Calu3 (cell line): ENCODE measurements around the gene ATP6AP1. TPM values are rescaled to one million over a fixed set of nuclear protein-coding genes. Genes with fewer than 3 reads are reported as not detected.

ENCODE experiments used
- BruUV-seq: library from RNA; stranded (reverse); fragments of 400-500 nt; replicated peaks from 2 replicates; lab custom pipeline; 2021; lab: Mats Ljungman, UMichigan
- CTCF ChIA-PET: fragments of 300-600 bp; sonication (Branson Sonifier 250); formaldehyde crosslinking; loops from one replicate; lab custom pipeline; 2022; ENCODE audit warnings: antibody characterized with exemption; lab: Charles Lee
- DNase-seq: peaks from one replicate; pipeline ENCODE4 v3.0.0; 2022
- H3K27ac Mint-ChIP-seq: one replicate; pipeline ENCODE4 v1.8.0; 2022; ENCODE audit warnings: mixed read lengths; ENCODE audit not compliant: unreplicated experiment
- H3K27me3 Mint-ChIP-seq: one replicate; pipeline ENCODE4 v1.8.0; 2022; ENCODE audit warnings: mixed read lengths; ENCODE audit not compliant: unreplicated experiment
- H3K36me3 Mint-ChIP-seq: one replicate; pipeline ENCODE4 v1.8.0; 2022; ENCODE audit warnings: mild to moderate bottlenecking, moderate library complexity, mixed read lengths; ENCODE audit not compliant: insufficient read depth, unreplicated experiment
- H3K4me1 Mint-ChIP-seq: one replicate; pipeline ENCODE4 v1.8.0; 2022; ENCODE audit warnings: mild to moderate bottlenecking, low read depth, mixed read lengths; ENCODE audit not compliant: unreplicated experiment
- H3K4me3 Mint-ChIP-seq: one replicate; pipeline ENCODE4 v1.8.0; 2022; ENCODE audit warnings: mild to moderate bottlenecking, low read depth, moderate library complexity, mixed read lengths; ENCODE audit not compliant: unreplicated experiment
- H3K9me3 Mint-ChIP-seq: one replicate; pipeline ENCODE4 v1.8.0; 2022; ENCODE audit warnings: low read depth, mixed read lengths; ENCODE audit not compliant: unreplicated experiment
- CTCF ChIP-seq: fragments of 200-600 bp; IDR thresholded peaks from one replicate; pipeline ENCODE4 v1.8.0; 2022; ENCODE audit warnings: antibody characterized with exemption; ENCODE audit not compliant: unreplicated experiment
- intact Hi-C: fragments of 100-400 bp; cut with micrococcal nuclease; formaldehyde crosslinking; loops from one replicate; pipeline ENCODE4 v1.10.0; 2022; ENCODE audit not compliant: unreplicated experiment
- total RNA-seq: library from RNA; stranded (reverse); gene quantifications from 2 replicates; pipeline ENCODE4 v1.2.3, GENCODE V29; 2022

ATP6AP1 gene
- total RNA-seq, 1 experiment from 2014 or later, result 109 TPM

- Mint-ChIP-seq H3K9me3 (no peaks in the 10 kb centered on the region), H3K4me3 (peak overlapping the region; percentile 81), H3K27me3 (no peaks in the 10 kb centered on the region), H3K27ac (peak overlapping the region; percentile 72), H3K4me1 (peaks cover 19% of the 10 kb centered on the region), H3K36me3 (peaks cover 58% of the 10 kb centered on the region)
- BruUV-seq, result no TSS peak
- CTCF ChIA-PET, result interaction anchor here (1.0 to 2.0 kb wide), 2 partner anchors 15 to 35 kb away, joined by 3 to 7 read pairs; no protein-coding TSS in a partner anchor
- intact Hi-C loops, result loop anchor here (5.0 kb wide), 1 partner anchor 84 kb away; the partner anchor contains the start of gene SLC10A3
- no peak for TF ChIP-seq CTCF
- DNase-seq, result no peak
Observed at GRCh38 chrX:154408659-154409221, 19.7 kb upstream of the ATP6AP1 start.

GRCh38 chrX:154409222-154409871 lies 19.1 kb upstream of the ATP6AP1 start, which contains the start of gene DNASE1L1:
Gene DNASE1L1, minus strand, starts transcription at chrX:154409254. Its CDS starts 3,686 bp downstream, at chrX:154405568.
- no peaks in the 10 kb centered on the region for H3K9me3 Mint-ChIP-seq
- no TSS peak for BruUV-seq
- intact Hi-C loops, result loop anchor here (5.0 kb wide), 1 partner anchor 83 kb away; the partner anchor contains the start of gene SLC10A3
- peak within 1 kb of the TSS; percentile 72 for H3K27ac Mint-ChIP-seq
- H3K4me1 Mint-ChIP-seq, result peaks cover 19% of the 10 kb centered on the region
- CTCF ChIA-PET, result interaction anchor here (1.0 to 2.0 kb wide), 2 partner anchors 14 to 36 kb away, joined by 3 to 7 read pairs; no protein-coding TSS in a partner anchor
- TF ChIP-seq CTCF, result no peak
- H3K36me3 Mint-ChIP-seq, result peaks cover 56% of the 10 kb centered on the region
- DNase-seq, result peak; percentile 95
- H3K4me3 Mint-ChIP-seq, result peak within 1 kb of the TSS; percentile 81
- no peaks in the 10 kb centered on the region for H3K27me3 Mint-ChIP-seq

GRCh38 chrX:154411981-154412340 lies 16.5 kb upstream of the ATP6AP1 start:
- H3K36me3 Mint-ChIP-seq, result peaks cover 55% of the 10 kb centered on the region
- intact Hi-C loops, result no loop called here
- BruUV-seq, result no TSS peak
- H3K4me3 Mint-ChIP-seq, result peak overlapping the region; percentile 86
- H3K4me1 Mint-ChIP-seq, result peaks cover 19% of the 10 kb centered on the region
- H3K9me3 Mint-ChIP-seq, result no peaks in the 10 kb centered on the region
- DNase-seq, result peak; percentile 60
- TF ChIP-seq CTCF, result no peak
- CTCF ChIA-PET, result interaction anchor here (0.5 to 1.5 kb wide), 3 partner anchors 98 to 1181 kb away, joined by 3 to 4 read pairs (median 3); no protein-coding TSS in a partner anchor
- no peaks in the 10 kb centered on the region for H3K27me3 Mint-ChIP-seq
- no peak overlapping the region for H3K27ac Mint-ChIP-seq

- no peak overlapping the region for H3K27ac Mint-ChIP-seq
- CTCF ChIA-PET, result interaction anchor here (1.5 kb wide), 1 partner anchor 114 kb away, joined by 3 read pairs; no protein-coding TSS in a partner anchor
- no peak for TF ChIP-seq CTCF
- H3K36me3 Mint-ChIP-seq, result peaks cover 55% of the 10 kb centered on the region
- no peaks in the 10 kb centered on the region for H3K27me3 Mint-ChIP-seq
- no peaks in the 10 kb centered on the region for H3K9me3 Mint-ChIP-seq
- DNase-seq, result no peak
- H3K4me3 Mint-ChIP-seq, result peak overlapping the region; percentile 86
- H3K4me1 Mint-ChIP-seq, result peaks cover 19% of the 10 kb centered on the region
- intact Hi-C loops, result no loop called here
- BruUV-seq, result no TSS peak
Observed at GRCh38 chrX:154412468-154412867, 16.0 kb upstream of the ATP6AP1 start.
